HEK293 (cell line): ENCODE measurements around the gene CORO2B.

ENCODE experiments used
- ELK4 ChIP-seq: IDR thresholded peaks from 2 replicates; pipeline ENCODE4 v1.6.1; 2011; ENCODE audit warnings: mild to moderate bottlenecking, low read depth, low read length, borderline replicate concordance
- ZNF785 ChIP-seq: fragments of 450-650 bp; formaldehyde crosslinking; IDR thresholded peaks from 2 replicates; pipeline ENCODE4 v1.5.1; 2016; ENCODE audit warnings: missing biosample characterization, missing genetic modification characterization

GRCh38 chr15:68683551-68683950 lies 104.8 kb downstream of the CORO2B start:
- TF ChIP-seq ELK4 (no peak), ZNF785 (no peak)
